GM12874 (cell line): Measurements from ENCODE around the gene BCS1L.

Experiments
- TF ChIP-seq, protein P1 (sequence below): IDR thresholded peaks from 2 replicates; pipeline ENCODE4 v1.5.1; 2011; ENCODE audit warnings: low read depth, mild to moderate bottlenecking, control low read depth, low read length, moderate library complexity; ENCODE audit not compliant: insufficient read depth

The BCS1L gene

DNA sequence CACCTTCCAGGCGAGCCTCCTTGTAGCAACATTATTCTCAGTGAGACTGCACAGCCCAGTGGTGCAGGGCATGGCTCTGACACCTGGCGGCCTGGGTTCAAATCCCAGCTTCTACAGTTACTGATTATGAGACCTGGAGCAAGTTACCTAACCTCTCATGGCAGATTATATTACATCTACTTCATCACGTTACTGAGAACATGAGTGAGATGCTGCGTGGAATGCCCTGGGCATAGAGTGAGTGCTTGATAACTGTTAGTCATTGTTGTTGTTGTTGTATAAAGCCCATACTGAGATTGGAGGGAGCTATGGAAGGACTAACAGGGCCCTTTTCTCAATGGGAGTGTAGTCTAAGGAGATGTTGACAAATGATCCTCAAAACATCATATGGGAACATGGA lies 33.1 kb upstream of the BCS1L start:
- TF ChIP-seq, protein P1, sequence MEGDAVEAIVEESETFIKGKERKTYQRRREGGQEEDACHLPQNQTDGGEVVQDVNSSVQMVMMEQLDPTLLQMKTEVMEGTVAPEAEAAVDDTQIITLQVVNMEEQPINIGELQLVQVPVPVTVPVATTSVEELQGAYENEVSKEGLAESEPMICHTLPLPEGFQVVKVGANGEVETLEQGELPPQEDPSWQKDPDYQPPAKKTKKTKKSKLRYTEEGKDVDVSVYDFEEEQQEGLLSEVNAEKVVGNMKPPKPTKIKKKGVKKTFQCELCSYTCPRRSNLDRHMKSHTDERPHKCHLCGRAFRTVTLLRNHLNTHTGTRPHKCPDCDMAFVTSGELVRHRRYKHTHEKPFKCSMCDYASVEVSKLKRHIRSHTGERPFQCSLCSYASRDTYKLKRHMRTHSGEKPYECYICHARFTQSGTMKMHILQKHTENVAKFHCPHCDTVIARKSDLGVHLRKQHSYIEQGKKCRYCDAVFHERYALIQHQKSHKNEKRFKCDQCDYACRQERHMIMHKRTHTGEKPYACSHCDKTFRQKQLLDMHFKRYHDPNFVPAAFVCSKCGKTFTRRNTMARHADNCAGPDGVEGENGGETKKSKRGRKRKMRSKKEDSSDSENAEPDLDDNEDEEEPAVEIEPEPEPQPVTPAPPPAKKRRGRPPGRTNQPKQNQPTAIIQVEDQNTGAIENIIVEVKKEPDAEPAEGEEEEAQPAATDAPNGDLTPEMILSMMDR, result no peak

DNA sequence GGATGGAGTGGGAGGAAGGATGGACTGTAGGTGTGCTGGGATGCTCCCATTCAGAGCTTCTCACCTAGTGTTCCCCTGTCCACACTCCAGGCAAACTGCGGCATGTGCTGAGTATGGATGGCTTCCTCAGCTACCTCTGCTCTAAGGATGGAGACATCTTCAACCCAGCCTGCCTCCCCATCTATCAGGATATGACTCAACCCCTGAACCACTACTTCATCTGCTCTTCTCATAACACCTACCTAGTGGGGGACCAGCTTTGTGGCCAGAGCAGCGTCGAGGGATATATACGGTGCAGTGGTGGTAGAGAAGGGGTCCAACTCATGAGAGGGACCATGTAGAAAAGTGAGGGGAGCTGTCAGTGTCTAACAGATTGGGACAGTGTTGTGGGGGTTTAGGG lies 31.5 kb upstream of the BCS1L start:
- TF ChIP-seq, protein P1, result no peak

DNA sequence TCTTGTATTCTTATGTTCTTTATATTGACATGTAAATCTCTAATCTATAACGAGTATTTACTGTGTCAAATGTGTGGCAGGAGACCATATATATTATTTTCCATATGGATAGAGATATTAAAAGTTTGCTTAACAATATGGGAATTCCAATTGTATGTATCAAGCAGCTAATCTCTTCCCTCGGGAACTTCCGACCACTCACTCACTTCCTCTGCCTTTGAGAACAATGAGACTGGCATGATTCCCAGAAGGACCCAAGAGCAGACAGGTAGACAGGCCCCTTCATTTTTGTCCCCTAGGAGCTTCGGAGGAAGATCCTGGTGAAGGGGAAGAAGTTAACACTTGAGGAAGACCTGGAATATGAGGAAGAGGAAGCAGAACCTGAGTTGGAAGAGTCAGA lies 27.6 kb upstream of the BCS1L start:
- TF ChIP-seq, protein P1, result no peak

DNA sequence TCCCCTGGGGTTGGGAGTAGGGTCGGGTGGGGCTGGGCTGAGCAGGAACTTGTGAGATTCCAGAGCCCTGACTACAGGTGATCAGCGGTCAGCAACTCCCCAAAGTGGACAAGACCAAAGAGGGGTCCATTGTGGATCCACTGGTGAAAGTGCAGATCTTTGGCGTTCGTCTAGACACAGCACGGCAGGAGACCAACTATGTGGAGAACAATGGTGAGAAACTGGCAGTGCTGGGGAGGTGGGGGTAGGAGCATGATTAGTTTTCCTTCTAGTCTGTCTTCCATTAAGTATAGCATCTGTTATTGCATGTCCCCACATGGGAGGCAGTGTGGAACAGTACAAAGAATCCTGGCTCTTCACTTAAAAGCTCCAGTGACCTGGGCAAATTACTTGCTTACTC lies 23.8 kb upstream of the BCS1L start:
- TF ChIP-seq, protein P1, result no peak

DNA sequence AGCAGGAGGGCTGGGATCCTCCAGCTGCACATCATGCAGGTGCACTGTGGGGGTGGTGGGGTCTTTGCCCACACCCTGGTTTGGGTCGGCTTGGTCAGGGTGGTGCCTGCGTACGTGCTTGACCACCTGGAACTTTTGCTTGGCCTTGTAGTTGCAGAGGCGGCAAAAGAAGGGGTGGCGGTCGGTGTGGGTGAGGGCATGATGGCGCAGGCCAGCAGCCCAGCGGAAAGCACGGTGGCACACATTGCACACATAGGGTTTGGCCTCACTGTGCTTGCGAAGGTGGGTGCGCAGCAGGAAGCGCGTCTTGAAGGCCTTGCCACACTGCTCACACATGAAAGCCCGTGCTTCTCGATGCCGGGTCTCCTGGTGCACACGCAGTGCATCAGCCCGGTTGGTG lies 21.1 kb upstream of the BCS1L start:
- TF ChIP-seq, protein P1, result no peak

DNA sequence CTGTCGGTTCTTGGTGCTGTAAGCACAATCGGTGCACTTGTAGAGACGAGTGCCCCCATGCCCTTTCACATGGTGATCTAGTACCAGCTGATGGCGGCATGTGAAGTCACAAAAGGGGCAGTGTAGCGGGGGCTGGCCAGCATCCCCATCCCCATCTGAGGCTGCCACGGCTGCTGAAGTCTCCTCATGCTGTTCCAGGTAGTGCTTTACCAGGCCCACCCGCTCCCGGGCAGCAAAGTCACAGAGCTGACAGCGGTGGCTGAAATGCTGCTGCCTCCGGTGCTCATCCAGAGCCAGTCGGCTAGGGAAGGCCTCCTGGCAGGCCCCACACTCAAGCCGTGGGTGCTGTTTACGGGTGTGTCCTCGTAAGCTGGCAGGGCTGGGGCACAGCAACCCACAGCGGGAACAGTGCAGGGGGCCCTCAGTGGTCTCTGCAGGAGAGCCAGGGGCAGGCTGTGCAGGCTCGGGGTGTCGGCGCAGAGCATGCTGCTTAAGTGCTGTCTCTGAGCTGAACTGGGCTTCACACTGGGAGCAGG lies 17.3 kb upstream of the BCS1L start:
- TF ChIP-seq, protein P1, result no peak

DNA sequence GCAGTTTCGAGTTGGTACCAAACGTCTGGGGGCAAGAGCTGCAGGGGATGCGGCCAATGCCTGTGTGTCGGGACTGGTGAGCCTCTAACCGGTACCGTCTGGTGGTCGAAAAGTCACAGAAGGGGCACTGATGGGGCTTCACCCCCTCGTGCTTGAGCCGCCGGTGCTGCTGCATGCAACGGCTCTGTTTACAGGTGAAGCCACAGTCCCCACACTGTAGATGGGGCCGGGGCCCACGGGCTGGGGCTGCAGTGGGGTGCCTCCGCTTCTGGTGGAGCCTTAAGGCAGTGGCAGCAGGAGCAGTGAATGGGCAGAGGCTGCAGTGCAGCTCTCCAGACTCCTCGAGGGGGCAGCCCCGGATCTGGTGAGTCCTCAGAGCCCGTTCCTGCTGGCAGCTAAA lies 16.7 kb upstream of the BCS1L start:
- TF ChIP-seq, protein P1, result no peak
